Hematopoietic multipotent progenitor cell treated with erythropoietin and hydrocortisone succinate and interleukin-3 and kit ligand, for 6 days (in vitro differentiated cells): ENCODE data around the gene XKR8.

ENCODE experiments used
- DNase-seq: peaks from one replicate; pipeline ENCODE4 v3.0.0-alpha.2; 2015

XKR8 gene, protein sequence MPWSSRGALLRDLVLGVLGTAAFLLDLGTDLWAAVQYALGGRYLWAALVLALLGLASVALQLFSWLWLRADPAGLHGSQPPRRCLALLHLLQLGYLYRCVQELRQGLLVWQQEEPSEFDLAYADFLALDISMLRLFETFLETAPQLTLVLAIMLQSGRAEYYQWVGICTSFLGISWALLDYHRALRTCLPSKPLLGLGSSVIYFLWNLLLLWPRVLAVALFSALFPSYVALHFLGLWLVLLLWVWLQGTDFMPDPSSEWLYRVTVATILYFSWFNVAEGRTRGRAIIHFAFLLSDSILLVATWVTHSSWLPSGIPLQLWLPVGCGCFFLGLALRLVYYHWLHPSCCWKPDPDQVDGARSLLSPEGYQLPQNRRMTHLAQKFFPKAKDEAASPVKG

DNA sequence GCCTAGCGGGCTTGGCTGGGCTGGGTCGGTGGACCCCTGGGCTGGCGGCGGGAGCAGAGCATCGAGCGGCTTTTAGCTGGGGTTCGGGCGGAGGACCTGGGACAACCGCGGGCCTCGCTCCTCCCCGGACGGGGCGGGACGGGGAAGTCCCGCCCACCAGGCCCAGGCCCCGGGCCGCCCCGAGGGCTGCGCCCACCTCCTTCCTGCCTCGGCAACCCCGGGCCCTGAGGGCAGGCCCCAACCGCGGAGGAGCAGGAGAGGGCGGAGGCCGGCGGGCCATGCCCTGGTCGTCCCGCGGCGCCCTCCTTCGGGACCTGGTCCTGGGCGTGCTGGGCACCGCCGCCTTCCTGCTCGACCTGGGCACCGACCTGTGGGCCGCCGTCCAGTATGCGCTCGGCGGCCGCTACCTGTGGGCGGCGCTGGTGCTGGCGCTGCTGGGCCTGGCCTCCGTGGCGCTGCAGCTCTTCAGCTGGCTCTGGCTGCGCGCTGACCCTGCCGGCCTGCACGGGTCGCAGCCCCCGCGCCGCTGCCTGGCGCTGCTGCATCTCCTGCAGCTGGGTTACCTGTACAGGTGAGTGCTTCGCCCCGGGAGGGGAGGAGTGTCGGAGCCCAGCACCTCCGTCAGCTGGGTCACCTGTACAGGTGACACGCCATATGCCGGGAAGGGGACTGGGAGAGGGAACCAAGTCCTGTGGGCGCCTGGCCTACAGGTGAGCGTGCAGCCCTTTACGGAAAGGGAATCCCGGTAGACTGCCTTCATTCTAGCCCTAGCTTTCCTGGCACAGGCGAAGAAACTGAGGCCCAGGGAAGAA is at the start of gene XKR8:
XKR8 (plus strand) TSS at position 182 of the 812 bp plus-strand sequence; CDS start at position 279, 97 bp downstream.
- DNase-seq: peak; percentile 92

GRCh38 chr1:27912429-27912828 is 47.3 kb upstream of the XKR8 start:
- no peak for DNase-seq

GRCh38 chr1:27915082-27915575 is 44.6 kb upstream of the XKR8 start:
- DNase-seq: no peak

DNA sequence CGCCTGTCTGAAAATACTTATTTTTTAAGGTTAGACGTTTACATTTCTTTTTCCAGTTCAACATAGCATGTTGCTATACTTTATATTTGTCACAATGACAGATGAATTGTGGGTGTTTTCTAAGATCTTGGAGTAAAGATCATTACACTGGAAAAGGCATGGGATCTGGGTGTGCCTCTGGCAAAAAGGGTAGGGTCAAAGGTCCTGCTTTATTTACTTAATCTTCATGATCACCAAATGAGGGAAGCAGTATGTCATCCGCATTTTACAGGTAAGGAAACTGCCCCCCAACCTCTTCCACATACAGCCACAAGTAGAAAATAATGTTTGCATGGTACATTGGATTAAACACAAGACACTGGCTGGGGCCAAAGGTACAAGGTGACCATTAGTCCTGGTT is 37.5 kb upstream of the XKR8 start:
- no peak for DNase-seq

DNA sequence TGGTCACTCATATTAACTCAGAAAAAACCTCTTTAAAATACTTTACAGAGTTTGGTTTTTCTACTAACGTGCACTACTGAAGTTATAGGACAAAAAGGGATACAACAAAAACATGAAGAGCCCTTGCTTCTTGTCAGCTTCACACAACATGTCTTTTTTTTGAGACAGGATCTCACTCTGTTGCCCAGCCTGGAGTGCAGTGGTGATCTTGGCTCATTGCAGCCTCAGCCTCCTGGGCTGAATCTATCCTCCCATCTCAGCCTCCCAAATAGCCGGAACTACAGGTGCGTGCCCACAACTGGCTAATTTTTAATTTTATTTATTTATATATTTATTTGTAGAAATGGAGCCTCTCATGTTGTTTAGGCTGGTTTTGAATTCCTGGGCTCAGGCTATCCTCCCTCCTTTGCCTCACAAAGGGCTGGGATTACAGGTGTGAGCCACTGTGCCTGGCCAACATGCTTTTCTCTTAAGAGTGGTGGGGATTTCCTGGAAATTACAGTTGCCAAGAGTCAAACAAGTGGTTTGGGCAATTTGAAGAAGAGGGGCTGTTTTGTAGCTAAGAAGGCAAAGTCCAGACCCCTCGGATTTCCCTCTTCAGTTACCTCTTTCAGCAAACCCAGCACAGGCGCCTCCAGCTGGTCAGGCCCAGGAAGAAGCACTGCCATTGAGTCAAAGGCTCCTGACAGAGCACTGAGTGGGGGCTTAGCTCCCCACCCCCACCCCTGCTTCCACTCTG is 31.4 kb upstream of the XKR8 start:
- no peak for DNase-seq

GRCh38 chr1:27931184-27931583 is 28.6 kb upstream of the XKR8 start:
- no peak for DNase-seq

DNA sequence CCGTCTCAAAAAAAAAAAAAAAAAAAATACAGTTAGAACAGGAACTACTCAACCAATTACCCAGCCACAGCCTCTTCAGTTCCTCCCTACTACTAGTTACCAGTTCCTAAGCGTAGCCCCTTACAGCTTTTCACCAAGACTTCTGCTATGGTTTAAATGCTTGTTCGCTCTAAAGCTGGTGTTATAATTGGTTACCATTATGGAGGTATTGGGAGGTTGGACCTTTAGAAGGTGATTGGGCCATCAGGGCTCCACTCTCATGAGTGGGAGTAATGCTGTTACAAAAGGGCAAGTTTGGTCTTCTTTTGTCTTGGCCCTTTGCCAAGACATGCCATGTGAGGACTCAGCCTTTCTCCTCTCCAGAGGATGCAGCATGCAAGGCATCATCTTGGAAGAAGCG is 28.0 kb upstream of the XKR8 start:
- peak; percentile 61 for DNase-seq

DNA sequence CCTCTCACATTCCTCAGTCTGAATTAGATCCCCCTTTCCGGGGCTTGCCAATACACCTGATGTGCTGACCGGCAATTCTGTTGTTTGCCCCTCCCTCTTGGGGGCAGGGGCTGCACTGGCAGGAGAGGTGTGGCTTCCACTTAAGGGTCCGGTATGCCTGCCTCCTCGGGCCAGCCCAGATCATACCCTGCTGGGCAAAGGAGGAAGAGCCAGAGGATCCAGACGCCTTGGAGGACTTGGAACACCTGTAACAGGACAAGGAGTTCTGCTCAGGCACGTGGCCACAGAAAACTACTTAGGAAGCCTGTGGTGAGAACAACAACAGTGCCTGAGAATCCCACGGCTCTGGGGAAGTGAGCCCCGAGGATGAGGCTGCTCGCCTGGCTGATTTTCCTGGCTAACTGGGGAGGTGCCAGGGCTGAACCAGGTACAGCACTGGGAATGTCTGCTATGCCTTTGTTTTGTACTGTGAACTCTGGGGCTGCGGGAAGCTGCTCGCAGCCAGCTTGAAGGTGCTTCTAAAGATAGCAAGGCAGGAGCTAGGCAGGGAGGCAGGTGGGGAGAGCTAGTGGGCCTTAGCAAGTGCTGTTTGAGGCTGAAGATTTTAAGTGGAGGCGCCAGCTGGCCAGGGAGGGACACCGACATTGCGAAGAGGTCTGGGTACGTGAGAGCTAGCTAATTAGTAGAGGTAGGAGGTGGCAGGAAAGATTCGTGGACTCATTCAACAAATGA is 24.8 kb upstream of the XKR8 start, which contains the start of gene SMPDL3B:
SMPDL3B (plus strand) TSS at position 183 of the 732 bp plus-strand sequence; CDS start at position 367, 184 bp downstream.
- peak; percentile 50 for DNase-seq

- DNase-seq: no peak
These were observed 24.1 kb upstream of the XKR8 start for GRCh38 chr1:27935721-27936120.

DNA sequence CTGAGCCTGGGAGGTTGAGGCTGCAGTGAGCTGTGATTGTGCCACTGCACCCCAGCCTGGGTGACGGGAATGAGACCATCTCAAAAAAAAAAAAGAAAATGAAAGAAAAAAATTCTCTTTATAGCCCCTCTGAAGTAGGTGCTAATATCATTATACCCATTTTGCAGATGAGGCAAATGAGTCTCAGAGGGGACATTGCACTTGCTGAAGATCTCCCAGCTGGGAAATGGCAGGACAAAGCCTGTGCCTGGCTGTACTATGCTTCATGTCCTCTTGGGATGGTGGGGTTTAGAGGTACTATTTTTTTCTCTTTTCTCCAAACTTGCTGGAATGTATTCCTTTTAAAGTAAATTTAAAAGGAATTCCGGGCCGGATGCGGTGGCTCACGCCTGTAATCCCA is 23.4 kb upstream of the XKR8 start:
- DNase-seq: no peak

DNA sequence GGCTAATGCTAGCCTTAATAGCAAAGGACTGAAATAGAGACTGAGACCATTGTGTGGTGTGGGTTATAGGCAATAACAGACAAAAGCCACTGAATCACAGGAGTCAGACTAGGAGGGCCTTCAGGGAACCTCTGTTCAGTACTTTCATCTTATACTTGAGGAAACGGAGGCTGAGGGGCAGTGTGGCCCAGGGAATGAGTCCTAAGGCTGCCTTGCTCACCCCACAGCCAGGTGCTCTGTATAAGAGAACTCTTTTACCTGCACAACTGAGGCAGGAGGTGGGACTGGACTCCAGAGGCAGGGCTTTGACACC is 22.3 kb upstream of the XKR8 start:
- no peak for DNase-seq

GRCh38 chr1:27938488-27938887 is 21.3 kb upstream of the XKR8 start:
- no peak for DNase-seq

DNA sequence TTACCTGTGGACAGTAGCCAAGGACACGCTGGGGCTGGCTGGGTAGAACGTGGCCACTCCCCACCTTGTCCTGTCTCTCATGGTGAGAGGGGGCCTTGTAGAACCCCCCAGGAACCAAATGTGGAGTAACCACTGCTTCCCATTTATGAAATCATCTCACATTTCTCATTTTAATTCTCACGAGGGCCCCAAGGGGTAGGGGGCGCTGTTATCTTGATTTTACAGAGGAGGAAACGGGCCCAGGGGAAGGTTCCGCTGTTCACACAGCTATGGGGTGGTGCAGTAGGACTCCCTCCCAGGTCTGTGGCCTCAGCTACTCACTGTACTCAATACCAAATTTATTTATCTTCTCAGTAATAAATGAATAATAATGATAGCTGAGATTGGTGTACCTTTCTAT is 19.5 kb upstream of the XKR8 start:
- peak; percentile 79 for DNase-seq

- peak; percentile 91 for DNase-seq
These were observed 18.8 kb upstream of the XKR8 start for GRCh38 chr1:27940870-27941560.

GRCh38 chr1:27941671-27942540 is 17.9 kb upstream of the XKR8 start:
- no peak for DNase-seq

DNA sequence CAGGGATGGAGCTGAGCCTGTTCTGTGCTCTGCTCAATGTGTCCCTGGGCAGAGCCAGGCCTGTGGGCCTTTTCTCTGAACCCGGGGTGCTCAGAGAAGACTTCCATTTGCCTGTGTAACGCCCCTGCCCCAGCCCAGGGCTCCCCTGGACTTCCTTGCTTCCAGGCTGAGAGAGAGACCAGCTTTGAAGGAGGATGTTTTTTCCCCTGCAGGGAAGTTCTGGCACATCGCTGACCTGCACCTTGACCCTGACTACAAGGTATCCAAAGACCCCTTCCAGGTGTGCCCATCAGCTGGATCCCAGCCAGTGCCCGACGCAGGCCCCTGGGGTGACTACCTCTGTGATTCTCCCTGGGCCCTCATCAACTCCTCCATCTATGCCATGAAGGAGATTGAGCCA is 14.8 kb upstream of the XKR8 start:
- no peak for DNase-seq

GRCh38 chr1:27949027-27949426 is 10.7 kb upstream of the XKR8 start:
- no peak for DNase-seq

GRCh38 chr1:27951396-27951795 is 8.4 kb upstream of the XKR8 start:
- DNase-seq: no peak

DNA sequence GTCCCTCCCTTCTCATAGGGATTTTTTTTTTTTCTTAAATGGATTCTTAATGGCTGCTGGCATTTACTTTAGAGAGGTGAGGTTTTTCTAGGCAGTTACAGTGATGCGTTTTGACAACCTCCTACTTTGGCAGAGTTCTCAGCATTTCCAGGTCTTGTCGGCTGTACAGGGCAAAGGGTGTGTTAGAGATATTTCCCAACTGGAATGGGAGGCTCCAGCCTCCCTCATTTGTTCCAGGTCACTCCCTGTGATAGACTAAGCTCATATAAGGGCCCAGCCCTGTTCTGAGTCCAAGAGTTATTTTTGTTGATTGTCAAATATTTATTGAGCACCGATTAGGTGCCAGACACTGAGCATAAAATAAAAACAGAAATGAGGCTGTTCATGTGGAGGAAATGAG is 7.6 kb upstream of the XKR8 start:
- DNase-seq: no peak

DNA sequence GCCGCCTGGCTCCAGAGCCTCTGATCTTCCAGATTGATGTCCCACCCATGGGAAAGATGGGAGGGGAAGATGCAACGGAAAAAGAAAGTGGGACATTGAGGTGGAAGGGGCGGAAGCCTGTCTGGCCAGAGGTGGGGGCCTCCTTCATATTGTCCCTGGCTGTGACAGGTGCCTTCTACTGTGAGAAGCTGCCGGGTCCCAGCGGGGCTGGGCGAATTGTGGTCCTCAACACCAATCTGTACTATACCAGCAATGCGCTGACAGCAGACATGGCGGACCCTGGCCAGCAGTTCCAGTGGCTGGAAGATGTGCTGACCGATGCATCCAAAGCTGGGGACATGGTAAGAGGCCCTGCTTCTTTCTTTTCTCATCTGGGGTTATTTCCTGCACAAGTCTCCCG is 5.6 kb upstream of the XKR8 start:
- DNase-seq: no peak

GRCh38 chr1:27955076-27955475 is 4.7 kb upstream of the XKR8 start:
- no peak for DNase-seq
